HepG2 (cell line): ENCODE data around the gene NOXO1. TPM values are rescaled to one million over a fixed set of nuclear protein-coding genes. Genes with fewer than 3 reads are reported as not detected.

Experiments used
- CEBPG ChIP-seq: IDR thresholded peaks from 2 replicates; pipeline ENCODE4 v1.6.1; 2016
- FOXP1 ChIP-seq, 2 experiments: fragments of 450-650 bp in 1 of 2; IDR thresholded peaks; 2 replicates each; pipeline ENCODE4 v1.6.1; 2017 to 2018; ENCODE audit warnings: antibody characterized with exemption in 1 of 2
- GABPA ChIP-seq, 2 experiments: IDR thresholded peaks; 2 replicates each; pipeline ENCODE4 v1.6.1; 2011 to 2016; ENCODE audit warnings: low read depth in 2 of 2, low read length in 1 of 2, missing biosample characterization in 1 of 2, missing genetic modification characterization in 1 of 2
- IRF2 ChIP-seq: IDR thresholded peaks from 2 replicates; pipeline ENCODE4 v1.6.1; 2018; ENCODE audit warnings: missing genetic modification reagents, missing compliant biosample characterization
- KAT8 ChIP-seq: IDR thresholded peaks from 2 replicates; pipeline ENCODE4 v1.6.1; 2016; ENCODE audit warnings: missing genetic modification reagents, missing compliant biosample characterization
- MBNL3 ChIP-seq: fragments of 250-450 bp; sonication (Bioruptor Pico); conservative IDR thresholded peaks from 2 replicates; pipeline ENCODE4 v1.8.0; 2022; ENCODE audit warnings: mild to moderate bottlenecking, inconsistent platforms
- MIER3 ChIP-seq: IDR thresholded peaks from 2 replicates; pipeline ENCODE4 v1.6.1; 2016; ENCODE audit warnings: missing compliant biosample characterization, borderline replicate concordance
- MYC ChIP-seq: sonication (generic); formaldehyde crosslinking; IDR thresholded peaks from 2 replicates; pipeline ENCODE4 v1.9.0; 2021; ENCODE audit warnings: missing genetic modification reagents, borderline replicate concordance
- YEATS4 ChIP-seq: sonication (generic); formaldehyde crosslinking; IDR thresholded peaks from 2 replicates; pipeline ENCODE4 v1.4.0; 2020; ENCODE audit warnings: missing genetic modification reagents, borderline replicate concordance
- polyA plus RNA-seq, 8 experiments: library from polyadenylated mRNA; depleted of rRNA in 3 of 8; stranded (reverse) in 7 of 8; unstranded in 1 of 8; fragments of >200 nt; fragmentation: Illumina TruSeq in 4 of 8; extraction: Trizol in 4 of 8; gene quantifications; 2 replicates each; pipeline versions ENCODE4 v1.2.1 to v1.2.3, GENCODE V29; 2011 to 2016; ENCODE audit warnings: low read depth in 4 of 8, missing spikeins in 1 of 8, mixed read lengths in 1 of 8; ENCODE audit not compliant: insufficient read depth in 1 of 8
- total RNA-seq, 5 experiments: library from RNA; depleted of rRNA; stranded (reverse); fragments of >200 nt; fragmentation: Illumina TruSeq; extraction: Trizol; gene quantifications; 2 replicates each; pipeline ENCODE4 v1.2.3, GENCODE V29; 2016; ENCODE audit warnings: low read depth in 1 of 5
- TF ChIP-seq, protein P1 (sequence below): sonication (generic); formaldehyde crosslinking; IDR thresholded peaks from 2 replicates; pipeline ENCODE4 v1.4.0; 2020; ENCODE audit warnings: low read depth, missing genetic modification reagents
- TF ChIP-seq, protein P2 (sequence below): sonication (generic); formaldehyde crosslinking; IDR thresholded peaks from 2 replicates; pipeline ENCODE4 v1.4.0; 2020; ENCODE audit warnings: mild to moderate bottlenecking, missing genetic modification reagents
- TF ChIP-seq, protein P3 (sequence below): sonication (generic); formaldehyde crosslinking; IDR thresholded peaks from 2 replicates; pipeline ENCODE4 v1.4.0; 2020; ENCODE audit warnings: missing genetic modification reagents
- TF ChIP-seq, protein P4 (sequence below): sonication (generic); formaldehyde crosslinking; IDR thresholded peaks from 2 replicates; pipeline ENCODE4 v1.5.0; 2020; ENCODE audit warnings: mild to moderate bottlenecking, missing genetic modification reagents, borderline replicate concordance
- TF ChIP-seq, protein P5 (sequence below): fragments of 450-650 bp; IDR thresholded peaks from 2 replicates; pipeline ENCODE4 v1.6.1; 2017

The NOXO1 gene
- total and polyA plus RNA-seq, 2 of the 13 experiments (the other 11 are each of a cell fraction or from before 2014, with no cell fraction given), result 0.69 to 1.4 TPM

DNA sequence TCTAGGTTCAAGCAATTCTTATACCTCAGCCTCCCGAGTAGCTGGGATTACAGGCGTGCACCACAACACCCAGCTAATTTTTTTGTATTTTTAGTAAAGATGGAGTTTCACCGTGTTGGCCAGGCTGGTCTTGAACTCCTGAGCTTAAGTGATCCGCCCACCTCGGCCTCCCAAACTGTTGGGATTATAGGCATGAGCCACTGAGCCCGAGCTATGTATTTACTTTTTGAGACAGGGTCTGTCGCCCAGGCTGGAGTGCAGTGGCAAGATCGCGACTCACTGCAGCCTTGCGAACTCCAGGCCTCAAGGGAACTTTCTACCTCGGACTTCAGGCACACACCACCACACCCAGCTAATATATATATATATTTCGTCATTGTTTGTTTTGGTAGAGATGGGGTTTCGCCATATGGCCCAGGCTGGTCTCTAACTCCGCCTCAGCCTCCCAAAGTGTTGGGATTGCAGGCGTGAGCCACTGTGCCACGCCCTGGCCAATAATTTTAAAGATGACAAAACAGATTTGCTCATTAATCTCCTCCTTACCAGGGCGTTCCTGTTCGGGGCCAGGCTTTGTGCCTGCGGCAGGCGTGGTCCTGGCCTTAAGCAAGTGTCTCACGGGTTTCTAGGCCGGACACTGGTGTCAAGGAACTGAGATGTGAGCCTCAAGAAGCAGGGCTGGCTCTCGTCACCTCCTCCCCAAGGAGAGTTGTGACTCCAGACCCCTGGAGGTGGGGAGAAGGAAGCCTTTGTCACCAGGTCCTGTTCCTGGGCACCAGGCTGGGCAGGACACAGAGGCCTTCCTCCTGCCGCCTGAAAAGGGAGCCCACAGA lies 34.1 kb upstream of the NOXO1 start (continued):
- no peak for TF ChIP-seq MIER3 (CRISPR knock-in tag)
- peak; percentile 51; the same call in 1 of the 2 replicates for TF ChIP-seq IRF2 (CRISPR knock-in tag)
- peak; percentile 29; the same call in 1 of the 2 replicates for TF ChIP-seq MYC
- TF ChIP-seq, protein P1, sequence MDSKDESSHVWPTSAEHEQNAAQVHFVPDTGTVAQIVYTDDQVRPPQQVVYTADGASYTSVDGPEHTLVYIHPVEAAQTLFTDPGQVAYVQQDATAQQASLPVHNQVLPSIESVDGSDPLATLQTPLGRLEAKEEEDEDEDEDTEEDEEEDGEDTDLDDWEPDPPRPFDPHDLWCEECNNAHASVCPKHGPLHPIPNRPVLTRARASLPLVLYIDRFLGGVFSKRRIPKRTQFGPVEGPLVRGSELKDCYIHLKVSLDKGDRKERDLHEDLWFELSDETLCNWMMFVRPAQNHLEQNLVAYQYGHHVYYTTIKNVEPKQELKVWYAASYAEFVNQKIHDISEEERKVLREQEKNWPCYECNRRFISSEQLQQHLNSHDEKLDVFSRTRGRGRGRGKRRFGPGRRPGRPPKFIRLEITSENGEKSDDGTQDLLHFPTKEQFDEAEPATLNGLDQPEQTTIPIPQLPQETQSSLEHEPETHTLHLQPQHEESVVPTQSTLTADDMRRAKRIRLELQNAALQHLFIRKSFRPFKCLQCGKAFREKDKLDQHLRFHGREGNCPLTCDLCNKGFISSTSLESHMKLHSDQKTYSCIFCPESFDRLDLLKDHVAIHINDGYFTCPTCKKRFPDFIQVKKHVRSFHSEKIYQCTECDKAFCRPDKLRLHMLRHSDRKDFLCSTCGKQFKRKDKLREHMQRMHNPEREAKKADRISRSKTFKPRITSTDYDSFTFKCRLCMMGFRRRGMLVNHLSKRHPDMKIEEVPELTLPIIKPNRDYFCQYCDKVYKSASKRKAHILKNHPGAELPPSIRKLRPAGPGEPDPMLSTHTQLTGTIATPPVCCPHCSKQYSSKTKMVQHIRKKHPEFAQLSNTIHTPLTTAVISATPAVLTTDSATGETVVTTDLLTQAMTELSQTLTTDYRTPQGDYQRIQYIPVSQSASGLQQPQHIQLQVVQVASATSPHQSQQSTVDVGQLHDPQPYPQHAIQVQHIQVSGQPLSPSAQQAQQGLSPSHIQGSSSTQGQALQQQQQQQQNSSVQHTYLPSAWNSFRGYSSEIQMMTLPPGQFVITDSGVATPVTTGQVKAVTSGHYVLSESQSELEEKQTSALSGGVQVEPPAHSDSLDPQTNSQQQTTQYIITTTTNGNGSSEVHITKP, result 0 out of 2 replicates have a peak, but pooled peaks have one; percentile 23
- peak; percentile 34; the same call in 1 of the 2 replicates for TF ChIP-seq KAT8 (CRISPR knock-in tag)
- TF ChIP-seq, protein P2, sequence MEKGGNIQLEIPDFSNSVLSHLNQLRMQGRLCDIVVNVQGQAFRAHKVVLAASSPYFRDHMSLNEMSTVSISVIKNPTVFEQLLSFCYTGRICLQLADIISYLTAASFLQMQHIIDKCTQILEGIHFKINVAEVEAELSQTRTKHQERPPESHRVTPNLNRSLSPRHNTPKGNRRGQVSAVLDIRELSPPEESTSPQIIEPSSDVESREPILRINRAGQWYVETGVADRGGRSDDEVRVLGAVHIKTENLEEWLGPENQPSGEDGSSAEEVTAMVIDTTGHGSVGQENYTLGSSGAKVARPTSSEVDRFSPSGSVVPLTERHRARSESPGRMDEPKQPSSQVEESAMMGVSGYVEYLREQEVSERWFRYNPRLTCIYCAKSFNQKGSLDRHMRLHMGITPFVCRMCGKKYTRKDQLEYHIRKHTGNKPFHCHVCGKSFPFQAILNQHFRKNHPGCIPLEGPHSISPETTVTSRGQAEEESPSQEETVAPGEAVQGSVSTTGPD (CRISPR knock-in tag), result peak; percentile 95
- no peak for TF ChIP-seq MBNL3 (CRISPR knock-in tag)
- TF ChIP-seq, protein P3, sequence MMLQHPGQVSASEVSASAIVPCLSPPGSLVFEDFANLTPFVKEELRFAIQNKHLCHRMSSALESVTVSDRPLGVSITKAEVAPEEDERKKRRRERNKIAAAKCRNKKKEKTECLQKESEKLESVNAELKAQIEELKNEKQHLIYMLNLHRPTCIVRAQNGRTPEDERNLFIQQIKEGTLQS, result 0 out of 2 replicates have a peak, but pooled peaks have one; percentile 42
- peak; percentile 85 for TF ChIP-seq CEBPG (CRISPR knock-in tag)
- TF ChIP-seq, protein P4, sequence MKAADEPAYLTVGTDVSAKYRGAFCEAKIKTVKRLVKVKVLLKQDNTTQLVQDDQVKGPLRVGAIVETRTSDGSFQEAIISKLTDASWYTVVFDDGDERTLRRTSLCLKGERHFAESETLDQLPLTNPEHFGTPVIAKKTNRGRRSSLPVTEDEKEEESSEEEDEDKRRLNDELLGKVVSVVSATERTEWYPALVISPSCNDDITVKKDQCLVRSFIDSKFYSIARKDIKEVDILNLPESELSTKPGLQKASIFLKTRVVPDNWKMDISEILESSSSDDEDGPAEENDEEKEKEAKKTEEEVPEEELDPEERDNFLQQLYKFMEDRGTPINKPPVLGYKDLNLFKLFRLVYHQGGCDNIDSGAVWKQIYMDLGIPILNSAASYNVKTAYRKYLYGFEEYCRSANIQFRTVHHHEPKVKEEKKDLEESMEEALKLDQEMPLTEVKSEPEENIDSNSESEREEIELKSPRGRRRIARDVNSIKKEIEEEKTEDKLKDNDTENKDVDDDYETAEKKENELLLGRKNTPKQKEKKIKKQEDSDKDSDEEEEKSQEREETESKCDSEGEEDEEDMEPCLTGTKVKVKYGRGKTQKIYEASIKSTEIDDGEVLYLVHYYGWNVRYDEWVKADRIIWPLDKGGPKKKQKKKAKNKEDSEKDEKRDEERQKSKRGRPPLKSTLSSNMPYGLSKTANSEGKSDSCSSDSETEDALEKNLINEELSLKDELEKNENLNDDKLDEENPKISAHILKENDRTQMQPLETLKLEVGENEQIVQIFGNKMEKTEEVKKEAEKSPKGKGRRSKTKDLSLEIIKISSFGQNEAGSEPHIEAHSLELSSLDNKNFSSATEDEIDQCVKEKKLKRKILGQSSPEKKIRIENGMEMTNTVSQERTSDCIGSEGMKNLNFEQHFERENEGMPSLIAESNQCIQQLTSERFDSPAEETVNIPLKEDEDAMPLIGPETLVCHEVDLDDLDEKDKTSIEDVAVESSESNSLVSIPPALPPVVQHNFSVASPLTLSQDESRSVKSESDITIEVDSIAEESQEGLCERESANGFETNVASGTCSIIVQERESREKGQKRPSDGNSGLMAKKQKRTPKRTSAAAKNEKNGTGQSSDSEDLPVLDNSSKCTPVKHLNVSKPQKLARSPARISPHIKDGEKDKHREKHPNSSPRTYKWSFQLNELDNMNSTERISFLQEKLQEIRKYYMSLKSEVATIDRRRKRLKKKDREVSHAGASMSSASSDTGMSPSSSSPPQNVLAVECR, result peak; percentile 46; the same call in 1 of the 2 replicates
- TF ChIP-seq, protein P5, sequence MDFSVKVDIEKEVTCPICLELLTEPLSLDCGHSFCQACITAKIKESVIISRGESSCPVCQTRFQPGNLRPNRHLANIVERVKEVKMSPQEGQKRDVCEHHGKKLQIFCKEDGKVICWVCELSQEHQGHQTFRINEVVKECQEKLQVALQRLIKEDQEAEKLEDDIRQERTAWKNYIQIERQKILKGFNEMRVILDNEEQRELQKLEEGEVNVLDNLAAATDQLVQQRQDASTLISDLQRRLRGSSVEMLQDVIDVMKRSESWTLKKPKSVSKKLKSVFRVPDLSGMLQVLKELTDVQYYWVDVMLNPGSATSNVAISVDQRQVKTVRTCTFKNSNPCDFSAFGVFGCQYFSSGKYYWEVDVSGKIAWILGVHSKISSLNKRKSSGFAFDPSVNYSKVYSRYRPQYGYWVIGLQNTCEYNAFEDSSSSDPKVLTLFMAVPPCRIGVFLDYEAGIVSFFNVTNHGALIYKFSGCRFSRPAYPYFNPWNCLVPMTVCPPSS, result no peak
- TF ChIP-seq GABPA (IDR thresholded peaks at IDR 0.05; ENCODE audit: low read depth, low read length), result no peak
- TF ChIP-seq GABPA (CRISPR knock-in tag; IDR thresholded peaks at IDR 0.05; ENCODE audit: low read depth), result peak; percentile 15; the same call in 1 of the 2 replicates
- peak; percentile 62; the same call in 1 of the 2 replicates for TF ChIP-seq YEATS4 (CRISPR knock-in tag)
- no peak for TF ChIP-seq FOXP1 (IDR thresholded peaks at IDR 0.05)
- 0 out of 2 replicates have a peak, but pooled peaks have one; percentile 38 for TF ChIP-seq FOXP1 (CRISPR knock-in tag; IDR thresholded peaks at IDR 0.05)
